HG03159 (cell line): Measurements from ENCODE around the gene SEMA4A.

Source experiments
- ATAC-seq: cut with Tn5 transposase; IDR thresholded peaks from one replicate; pipeline ENCODE4 v1.9.1; 2021; ENCODE audit warnings: mild to moderate bottlenecking, moderate library complexity; ENCODE audit not compliant: unreplicated experiment

SEMA4A gene

GRCh38 chr1:156226116-156226538 is 72.7 kb downstream of the SEMA4A start:
- ATAC-seq = peak; percentile 66

GRCh38 chr1:156226782-156227181 is 73.4 kb downstream of the SEMA4A start:
- ATAC-seq = no peak
